ENCODE results near the gene C1orf56. TPM values are rescaled to one million over a fixed set of nuclear protein-coding genes. Genes with fewer than 3 reads are reported as not detected.
A peak's percentile ranks its signal among the peaks of the same experiment; 100 is the strongest.

C1orf56 gene
- total and polyA plus RNA-seq, 2 of the 13 experiments (the other 11 are each of a cell fraction or from before 2014, with no cell fraction given), result 1.5 to 3.2 TPM

- TF ChIP-seq PRDM10 (CRISPR knock-in tag; IDR thresholded peaks at IDR 0.05; ENCODE audit: low read depth) (no peak; the same call in 1 of the 2 replicates), TRAFD1 (CRISPR knock-in tag; IDR thresholded peaks at IDR 0.05; ENCODE audit: borderline replicate concordance) (0 out of 2 replicates have a peak, but pooled peaks have one; percentile 74), SMAD1 (CRISPR knock-in tag; IDR thresholded peaks at IDR 0.05; ENCODE audit: borderline replicate concordance, low read depth) (peak; percentile 82; the same call in 1 of the 2 replicates), ZNF879 (CRISPR knock-in tag; IDR thresholded peaks at IDR 0.05) (no peak; the same call in 1 of the 2 replicates), SIX1 (CRISPR knock-in tag; IDR thresholded peaks at IDR 0.05; ENCODE audit: borderline replicate concordance) (no peak), ZFAT (CRISPR knock-in tag; conservative IDR thresholded peaks at IDR 0.05) (no peak), ZMYM2 (CRISPR knock-in tag; IDR thresholded peaks at IDR 0.05) (peak; percentile 96)
- TF ChIP-seq, protein P1, sequence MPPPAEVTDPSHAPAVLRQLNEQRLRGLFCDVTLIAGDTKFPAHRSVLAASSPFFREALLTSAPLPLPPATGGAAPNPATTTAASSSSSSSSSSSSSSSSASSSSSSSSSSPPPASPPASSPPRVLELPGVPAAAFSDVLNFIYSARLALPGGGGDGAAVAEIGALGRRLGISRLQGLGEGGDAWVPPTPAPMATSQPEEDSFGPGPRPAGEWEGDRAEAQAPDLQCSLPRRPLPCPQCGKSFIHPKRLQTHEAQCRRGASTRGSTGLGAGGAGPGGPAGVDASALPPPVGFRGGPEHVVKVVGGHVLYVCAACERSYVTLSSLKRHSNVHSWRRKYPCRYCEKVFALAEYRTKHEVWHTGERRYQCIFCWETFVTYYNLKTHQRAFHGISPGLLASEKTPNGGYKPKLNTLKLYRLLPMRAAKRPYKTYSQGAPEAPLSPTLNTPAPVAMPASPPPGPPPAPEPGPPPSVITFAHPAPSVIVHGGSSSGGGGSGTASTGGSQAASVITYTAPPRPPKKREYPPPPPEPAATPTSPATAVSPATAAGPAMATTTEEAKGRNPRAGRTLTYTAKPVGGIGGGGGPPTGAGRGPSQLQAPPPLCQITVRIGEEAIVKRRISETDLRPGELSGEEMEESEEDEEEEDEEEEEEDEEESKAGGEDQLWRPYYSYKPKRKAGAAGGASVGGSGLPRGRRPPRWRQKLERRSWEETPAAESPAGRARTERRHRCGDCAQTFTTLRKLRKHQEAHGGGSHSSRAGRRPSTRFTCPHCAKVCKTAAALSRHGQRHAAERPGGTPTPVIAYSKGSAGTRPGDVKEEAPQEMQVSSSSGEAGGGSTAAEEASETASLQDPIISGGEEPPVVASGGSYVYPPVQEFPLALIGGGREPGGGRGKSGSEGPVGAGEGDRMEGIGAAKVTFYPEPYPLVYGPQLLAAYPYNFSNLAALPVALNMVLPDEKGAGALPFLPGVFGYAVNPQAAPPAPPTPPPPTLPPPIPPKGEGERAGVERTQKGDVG (CRISPR knock-in tag; IDR thresholded peaks at IDR 0.05; ENCODE audit: borderline replicate concordance), result peak; percentile 47; the same call in 1 of the 2 replicates
- TF ChIP-seq, protein P2, sequence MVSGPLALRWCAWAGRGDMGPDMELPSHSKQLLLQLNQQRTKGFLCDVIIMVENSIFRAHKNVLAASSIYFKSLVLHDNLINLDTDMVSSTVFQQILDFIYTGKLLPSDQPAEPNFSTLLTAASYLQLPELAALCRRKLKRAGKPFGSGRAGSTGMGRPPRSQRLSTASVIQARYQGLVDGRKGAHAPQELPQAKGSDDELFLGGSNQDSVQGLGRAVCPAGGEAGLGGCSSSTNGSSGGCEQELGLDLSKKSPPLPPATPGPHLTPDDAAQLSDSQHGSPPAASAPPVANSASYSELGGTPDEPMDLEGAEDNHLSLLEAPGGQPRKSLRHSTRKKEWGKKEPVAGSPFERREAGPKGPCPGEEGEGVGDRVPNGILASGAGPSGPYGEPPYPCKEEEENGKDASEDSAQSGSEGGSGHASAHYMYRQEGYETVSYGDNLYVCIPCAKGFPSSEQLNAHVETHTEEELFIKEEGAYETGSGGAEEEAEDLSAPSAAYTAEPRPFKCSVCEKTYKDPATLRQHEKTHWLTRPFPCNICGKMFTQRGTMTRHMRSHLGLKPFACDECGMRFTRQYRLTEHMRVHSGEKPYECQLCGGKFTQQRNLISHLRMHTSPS (CRISPR knock-in tag; IDR thresholded peaks at IDR 0.05; ENCODE audit: low read depth), result no peak
- TF ChIP-seq, protein P3, sequence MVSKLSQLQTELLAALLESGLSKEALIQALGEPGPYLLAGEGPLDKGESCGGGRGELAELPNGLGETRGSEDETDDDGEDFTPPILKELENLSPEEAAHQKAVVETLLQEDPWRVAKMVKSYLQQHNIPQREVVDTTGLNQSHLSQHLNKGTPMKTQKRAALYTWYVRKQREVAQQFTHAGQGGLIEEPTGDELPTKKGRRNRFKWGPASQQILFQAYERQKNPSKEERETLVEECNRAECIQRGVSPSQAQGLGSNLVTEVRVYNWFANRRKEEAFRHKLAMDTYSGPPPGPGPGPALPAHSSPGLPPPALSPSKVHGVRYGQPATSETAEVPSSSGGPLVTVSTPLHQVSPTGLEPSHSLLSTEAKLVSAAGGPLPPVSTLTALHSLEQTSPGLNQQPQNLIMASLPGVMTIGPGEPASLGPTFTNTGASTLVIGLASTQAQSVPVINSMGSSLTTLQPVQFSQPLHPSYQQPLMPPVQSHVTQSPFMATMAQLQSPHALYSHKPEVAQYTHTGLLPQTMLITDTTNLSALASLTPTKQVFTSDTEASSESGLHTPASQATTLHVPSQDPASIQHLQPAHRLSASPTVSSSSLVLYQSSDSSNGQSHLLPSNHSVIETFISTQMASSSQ (IDR thresholded peaks at IDR 0.05; ENCODE audit: low read depth), result no peak
- TF ChIP-seq, protein P3 (CRISPR knock-in tag; IDR thresholded peaks at IDR 0.05; ENCODE audit: borderline replicate concordance), result no peak; the same call in 1 of the 2 replicates
Observed at GRCh38 chr1:151008244-151009205, 39.0 kb upstream of the C1orf56 start, which contains the start of gene PRUNE1 (continued).
